ENCODE data around the gene GLYR1.

DNA sequence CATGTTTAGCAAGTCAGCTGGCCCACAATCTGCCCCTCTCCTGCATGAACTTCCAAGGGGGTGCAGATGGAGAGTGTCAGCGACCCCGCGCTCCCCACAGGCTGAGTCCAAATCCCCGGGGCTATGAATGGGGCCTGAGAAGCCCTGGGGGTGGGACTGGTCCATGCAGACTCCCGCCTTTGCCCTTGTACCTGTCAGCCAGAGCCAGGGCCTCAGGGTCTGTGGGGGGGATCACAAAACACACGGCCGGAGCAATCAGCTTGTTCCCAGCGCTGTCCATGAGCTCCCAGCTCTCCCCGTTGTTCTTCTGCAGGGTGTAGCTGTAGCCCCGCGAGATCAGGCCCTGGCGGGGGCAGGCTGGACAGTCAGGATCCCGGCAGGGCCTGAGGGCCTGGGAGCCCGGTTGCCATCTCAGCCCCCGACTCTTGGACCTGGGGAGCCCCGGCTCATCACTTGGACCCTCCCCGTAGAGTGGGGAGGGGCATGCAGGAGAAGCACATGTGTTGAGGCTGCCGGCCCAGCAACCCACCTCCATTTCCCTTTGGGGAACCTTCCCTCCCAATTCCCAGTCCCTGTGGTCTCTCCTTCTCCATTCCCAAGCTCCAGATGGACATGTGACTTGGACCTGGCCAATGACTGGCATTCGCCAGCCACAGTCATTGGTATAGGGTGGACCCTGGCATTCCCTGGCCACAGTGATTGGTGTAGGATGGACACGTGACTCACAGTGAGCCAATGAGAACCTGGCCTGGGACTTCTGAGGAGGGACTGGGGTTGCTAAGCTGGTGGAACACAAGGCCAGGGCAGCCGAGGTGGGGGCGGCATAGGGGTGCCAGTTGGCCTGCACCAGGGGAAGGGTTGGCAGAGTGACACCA, 47.4 kb upstream of the GLYR1 start:
- TF ChIP-seq HNF4G (IDR thresholded peaks at IDR 0.05) (no peak), EGR1 (IDR thresholded peaks at IDR 0.05; ENCODE audit: low read depth in 2 of 2) (no peak), RAD21 (IDR thresholded peaks at IDR 0.05) (no peak)
- TF ChIP-seq, protein P1, sequence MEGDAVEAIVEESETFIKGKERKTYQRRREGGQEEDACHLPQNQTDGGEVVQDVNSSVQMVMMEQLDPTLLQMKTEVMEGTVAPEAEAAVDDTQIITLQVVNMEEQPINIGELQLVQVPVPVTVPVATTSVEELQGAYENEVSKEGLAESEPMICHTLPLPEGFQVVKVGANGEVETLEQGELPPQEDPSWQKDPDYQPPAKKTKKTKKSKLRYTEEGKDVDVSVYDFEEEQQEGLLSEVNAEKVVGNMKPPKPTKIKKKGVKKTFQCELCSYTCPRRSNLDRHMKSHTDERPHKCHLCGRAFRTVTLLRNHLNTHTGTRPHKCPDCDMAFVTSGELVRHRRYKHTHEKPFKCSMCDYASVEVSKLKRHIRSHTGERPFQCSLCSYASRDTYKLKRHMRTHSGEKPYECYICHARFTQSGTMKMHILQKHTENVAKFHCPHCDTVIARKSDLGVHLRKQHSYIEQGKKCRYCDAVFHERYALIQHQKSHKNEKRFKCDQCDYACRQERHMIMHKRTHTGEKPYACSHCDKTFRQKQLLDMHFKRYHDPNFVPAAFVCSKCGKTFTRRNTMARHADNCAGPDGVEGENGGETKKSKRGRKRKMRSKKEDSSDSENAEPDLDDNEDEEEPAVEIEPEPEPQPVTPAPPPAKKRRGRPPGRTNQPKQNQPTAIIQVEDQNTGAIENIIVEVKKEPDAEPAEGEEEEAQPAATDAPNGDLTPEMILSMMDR (IDR thresholded peaks at IDR 0.05; ENCODE audit: low read depth, low read length, missing input control): no peak
